Activated CD4-positive, alpha-beta T cell treated with anti-CD3 and anti-CD28 coated beads, Interleukin-2, amount 10 ng/mL, durations not matched to agents 7 days and 5 days (primary cell): Measurements from ENCODE around the gene SCGB1D1. TPM values are rescaled to one million over a fixed set of nuclear protein-coding genes. Genes with fewer than 3 reads are reported as not detected.
A peak's percentile ranks its signal among the peaks of the same experiment; 100 is the strongest.

Experiments
- CTCF ChIA-PET: fragments of 350-600 bp; sonication (Branson Sonifier 250); formaldehyde crosslinking; loops from one replicate; lab custom pipeline; 2021; ENCODE audit warnings: antibody characterized with exemption; lab: Charles Lee
- POLR2A ChIA-PET: fragments of 350-600 bp; sonication (Branson Sonifier 250); formaldehyde crosslinking; loops from one replicate; lab custom pipeline; 2021; ENCODE audit warnings: antibody characterized with exemption; lab: Charles Lee
- DNase-seq: peaks from one replicate; pipeline ENCODE4 v3.0.0-alpha.2; 2020
- H3K27ac Mint-ChIP-seq: one replicate; pipeline ENCODE4 v1.8.0; 2021; ENCODE audit warnings: mild to moderate bottlenecking, moderate library complexity, mixed read lengths
- H3K27me3 Mint-ChIP-seq: one replicate; pipeline ENCODE4 v1.8.0; 2021; ENCODE audit warnings: mixed read lengths
- H3K36me3 Mint-ChIP-seq: one replicate; pipeline ENCODE4 v1.8.0; 2021; ENCODE audit warnings: low read depth, mixed read lengths
- H3K4me1 Mint-ChIP-seq: one replicate; pipeline ENCODE4 v1.8.0; 2021; ENCODE audit warnings: mixed read lengths
- H3K4me3 Mint-ChIP-seq: one replicate; pipeline ENCODE4 v1.8.0; 2021; ENCODE audit warnings: mild to moderate bottlenecking, moderate library complexity, mixed read lengths
- H3K9me3 Mint-ChIP-seq: one replicate; pipeline ENCODE4 v1.8.0; 2021; ENCODE audit warnings: mixed read lengths
- total RNA-seq, 2 experiments: library from RNA; stranded (reverse); gene quantifications; one replicate each; pipeline ENCODE4 v1.2.3, GENCODE V29; 2021

The SCGB1D1 gene
- total RNA-seq: not detected

DNA sequence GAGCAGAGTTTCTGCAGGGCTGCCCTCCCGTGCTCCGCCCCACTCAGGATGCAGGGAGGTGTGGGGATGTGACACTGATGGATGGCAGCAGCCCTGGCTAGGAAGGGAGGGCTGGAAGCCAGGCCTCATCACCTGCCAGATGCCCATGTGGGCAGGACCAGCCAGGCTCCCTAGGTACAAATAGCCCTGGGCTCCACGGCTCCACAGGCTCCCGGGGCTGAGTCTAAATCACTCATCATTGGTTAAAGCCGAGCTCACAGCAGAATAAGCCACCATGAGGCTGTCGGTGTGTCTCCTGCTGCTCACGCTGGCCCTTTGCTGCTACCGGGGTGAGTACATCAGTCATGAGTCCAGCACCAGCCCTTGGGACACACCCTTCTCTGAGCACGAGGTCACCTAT is at the start of gene SCGB1D1:
SCGB1D1 (plus strand) TSS at position 206 of the 400 bp plus-strand sequence; CDS start at position 275, 69 bp downstream.
- Mint-ChIP-seq H3K4me1 (no peaks in the 10 kb centered on the region), H3K9me3 (no peaks in the 10 kb centered on the region), H3K27me3 (peaks cover 21% of the 10 kb centered on the region), H3K36me3 (no peaks in the 10 kb centered on the region), H3K4me3 (no peak within 1 kb of the TSS), H3K27ac (no peak within 1 kb of the TSS)
- ChIA-PET POLR2A (no interaction called here), CTCF (interaction anchor here (1.1 kb wide), 1 partner anchor 9 kb away, joined by 3 read pairs; no protein-coding TSS in a partner anchor)
- DNase-seq: no peak

DNA sequence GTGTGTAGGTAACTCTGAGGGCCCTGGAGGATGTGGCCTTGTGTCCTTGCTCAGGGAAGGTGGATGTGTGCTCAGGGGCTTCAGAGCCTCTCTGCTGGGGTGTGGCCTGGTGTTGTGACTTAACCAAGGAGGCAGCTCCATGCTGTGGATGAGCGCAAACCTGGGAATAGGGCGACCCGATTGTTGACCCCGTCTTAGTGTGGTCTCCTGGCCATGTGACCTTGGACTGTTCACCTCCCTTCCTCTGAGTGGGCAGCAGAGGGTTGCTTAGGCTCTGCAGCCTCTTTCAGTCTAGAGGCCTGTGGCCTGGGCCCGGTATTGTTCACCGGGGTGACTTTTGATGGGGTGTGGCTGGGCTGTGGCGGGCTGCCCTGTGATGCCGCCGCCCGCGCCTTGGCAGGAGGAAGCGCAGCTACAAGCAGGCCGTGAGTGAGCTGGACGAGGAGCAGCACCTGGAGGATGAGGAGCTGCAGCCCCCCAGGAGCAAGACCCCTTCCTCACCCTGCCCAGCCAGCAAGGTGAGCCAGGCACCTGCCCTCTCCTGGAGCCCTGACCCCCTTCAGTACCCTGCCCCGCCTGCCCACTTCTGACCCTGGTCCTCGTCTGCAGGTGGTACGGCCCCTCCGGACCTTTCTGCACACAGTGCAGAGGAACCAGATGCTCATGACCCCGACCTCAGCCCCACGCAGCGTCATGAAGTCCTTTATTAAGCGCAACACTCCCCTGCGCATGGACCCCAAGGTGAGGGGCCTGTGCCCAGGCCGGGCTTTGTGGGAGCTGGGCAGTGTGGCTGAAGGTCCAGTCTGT is 49.5 kb upstream of the SCGB1D1 start:
- peak overlapping the region; percentile 19 for H3K27ac Mint-ChIP-seq
- peaks cover 49% of the 10 kb centered on the region for H3K36me3 Mint-ChIP-seq
- no peak for DNase-seq
- no peak overlapping the region for H3K4me3 Mint-ChIP-seq
- H3K27me3 Mint-ChIP-seq: no peaks in the 10 kb centered on the region
- no peaks in the 10 kb centered on the region for H3K9me3 Mint-ChIP-seq
- POLR2A ChIA-PET: no interaction called here
- no peaks in the 10 kb centered on the region for H3K4me1 Mint-ChIP-seq
- CTCF ChIA-PET: interaction anchor here (0.6 to 1.0 kb wide), 2 partner anchors 8 to 9 kb away, joined by 3 read pairs; no protein-coding TSS in a partner anchor

GRCh38 chr11:62141111-62142042 is 48.6 kb upstream of the SCGB1D1 start:
- POLR2A ChIA-PET: no interaction called here
- CTCF ChIA-PET: interaction anchor here (1.2 kb wide), 1 partner anchor 29 kb away, joined by 5 read pairs; no protein-coding TSS in a partner anchor
- Mint-ChIP-seq H3K36me3 (peaks cover 51% of the 10 kb centered on the region), H3K4me1 (no peaks in the 10 kb centered on the region), H3K9me3 (no peaks in the 10 kb centered on the region), H3K27me3 (no peaks in the 10 kb centered on the region), H3K27ac (no peak overlapping the region), H3K4me3 (no peak overlapping the region)
- DNase-seq: no peak

- H3K4me1 Mint-ChIP-seq: no peaks in the 10 kb centered on the region
- no peak overlapping the region for H3K27ac Mint-ChIP-seq
- H3K9me3 Mint-ChIP-seq: no peaks in the 10 kb centered on the region
- POLR2A ChIA-PET: no interaction called here
- CTCF ChIA-PET: interaction anchor here (1.2 kb wide), 1 partner anchor 30 kb away, joined by 5 read pairs; no protein-coding TSS in a partner anchor
- DNase-seq: no peak
- no peak overlapping the region for H3K4me3 Mint-ChIP-seq
- peaks cover 50% of the 10 kb centered on the region for H3K36me3 Mint-ChIP-seq
- no peaks in the 10 kb centered on the region for H3K27me3 Mint-ChIP-seq
Observed at GRCh38 chr11:62142043-62142375, 48.0 kb upstream of the SCGB1D1 start.

DNA sequence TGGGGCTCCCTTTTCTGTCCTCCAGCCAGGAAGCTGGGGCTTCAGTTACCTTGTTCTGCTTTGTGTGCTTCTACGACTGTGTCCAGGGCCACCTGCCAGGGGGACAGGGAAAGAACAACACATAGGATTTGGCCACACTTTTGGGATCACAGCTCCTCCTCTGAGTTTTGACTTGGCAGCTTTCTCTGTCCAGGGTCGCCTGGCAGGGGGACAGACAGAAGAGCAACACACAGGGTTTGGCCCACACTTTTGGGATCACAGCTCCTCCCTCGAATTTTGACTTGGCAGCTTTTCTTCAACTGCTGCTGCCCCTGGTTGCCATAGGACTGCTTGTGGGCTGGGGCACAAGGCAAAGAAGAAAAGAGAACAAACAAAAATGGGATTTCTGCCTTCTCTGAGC is 47.1 kb upstream of the SCGB1D1 start:
- Mint-ChIP-seq H3K36me3 (peaks cover 58% of the 10 kb centered on the region), H3K27me3 (no peaks in the 10 kb centered on the region), H3K4me1 (no peaks in the 10 kb centered on the region), H3K4me3 (no peak overlapping the region), H3K9me3 (no peaks in the 10 kb centered on the region), H3K27ac (no peak overlapping the region)
- POLR2A ChIA-PET: interaction anchor here (0.7 kb wide), 1 partner anchor 179 kb away, joined by 3 read pairs; no protein-coding TSS in a partner anchor
- CTCF ChIA-PET: interaction anchor here (1.1 to 1.4 kb wide), 2 partner anchors 10 to 11 kb away, joined by 3 read pairs; no protein-coding TSS in a partner anchor
- DNase-seq: no peak

GRCh38 chr11:62143727-62144126 is 46.3 kb upstream of the SCGB1D1 start:
- H3K4me1 Mint-ChIP-seq: no peaks in the 10 kb centered on the region
- no peak overlapping the region for H3K27ac Mint-ChIP-seq
- H3K9me3 Mint-ChIP-seq: no peaks in the 10 kb centered on the region
- DNase-seq: no peak
- ChIA-PET POLR2A (interaction anchor here (0.7 kb wide), 1 partner anchor 178 kb away, joined by 3 read pairs; no protein-coding TSS in a partner anchor), CTCF (interaction anchor here (0.6 to 1.4 kb wide), 3 partner anchors 9 to 1569 kb away, joined by 3 read pairs; no protein-coding TSS in a partner anchor)
- no peak overlapping the region for H3K4me3 Mint-ChIP-seq
- no peaks in the 10 kb centered on the region for H3K27me3 Mint-ChIP-seq
- H3K36me3 Mint-ChIP-seq: peaks cover 58% of the 10 kb centered on the region

GRCh38 chr11:62144641-62145255 is 45.3 kb upstream of the SCGB1D1 start:
- Mint-ChIP-seq H3K4me1 (no peaks in the 10 kb centered on the region), H3K27ac (no peak overlapping the region), H3K27me3 (no peaks in the 10 kb centered on the region), H3K4me3 (no peak overlapping the region), H3K9me3 (no peaks in the 10 kb centered on the region), H3K36me3 (peaks cover 67% of the 10 kb centered on the region)
- ChIA-PET CTCF (interaction anchor here (0.6 kb wide), 1 partner anchor 1568 kb away, joined by 3 read pairs; no protein-coding TSS in a partner anchor), POLR2A (no interaction called here)
- no peak for DNase-seq

DNA sequence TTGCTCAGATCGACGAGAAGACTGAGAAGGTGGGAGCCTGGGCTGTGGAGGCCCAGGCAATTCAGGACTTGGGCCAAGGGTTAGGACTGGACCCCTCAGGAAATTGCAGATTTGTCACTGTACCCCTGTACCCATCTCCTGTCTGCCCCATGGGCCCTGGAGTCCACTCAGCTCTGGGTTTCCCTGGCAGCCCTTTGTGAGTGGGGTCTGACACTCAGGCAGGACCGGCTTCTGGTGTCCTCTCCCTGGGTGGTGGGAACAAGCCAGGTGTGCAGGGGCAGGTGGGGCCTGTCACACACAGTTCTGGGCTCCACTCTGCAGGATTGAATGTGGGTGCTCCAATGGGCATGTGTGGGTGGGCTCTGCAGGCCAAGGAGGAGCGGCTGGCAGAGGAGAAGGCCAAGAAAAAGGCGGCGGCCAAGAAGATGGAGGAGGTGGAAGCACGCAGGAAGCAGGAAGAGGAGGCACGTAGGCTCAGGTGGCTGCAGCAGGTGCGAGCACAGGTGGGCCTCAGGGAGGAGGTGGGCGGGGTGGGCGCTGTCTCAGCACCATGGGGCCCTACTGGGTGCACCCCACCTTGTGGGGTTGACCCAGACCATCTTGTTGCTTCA is 44.6 kb upstream of the SCGB1D1 start:
- peak overlapping the region; percentile 31 for H3K27ac Mint-ChIP-seq
- no peak for DNase-seq
- H3K4me1 Mint-ChIP-seq: no peaks in the 10 kb centered on the region
- peaks cover 65% of the 10 kb centered on the region for H3K36me3 Mint-ChIP-seq
- ChIA-PET POLR2A (no interaction called here), CTCF (no interaction called here)
- no peaks in the 10 kb centered on the region for H3K9me3 Mint-ChIP-seq
- H3K4me3 Mint-ChIP-seq: no peak overlapping the region
- H3K27me3 Mint-ChIP-seq: no peaks in the 10 kb centered on the region

DNA sequence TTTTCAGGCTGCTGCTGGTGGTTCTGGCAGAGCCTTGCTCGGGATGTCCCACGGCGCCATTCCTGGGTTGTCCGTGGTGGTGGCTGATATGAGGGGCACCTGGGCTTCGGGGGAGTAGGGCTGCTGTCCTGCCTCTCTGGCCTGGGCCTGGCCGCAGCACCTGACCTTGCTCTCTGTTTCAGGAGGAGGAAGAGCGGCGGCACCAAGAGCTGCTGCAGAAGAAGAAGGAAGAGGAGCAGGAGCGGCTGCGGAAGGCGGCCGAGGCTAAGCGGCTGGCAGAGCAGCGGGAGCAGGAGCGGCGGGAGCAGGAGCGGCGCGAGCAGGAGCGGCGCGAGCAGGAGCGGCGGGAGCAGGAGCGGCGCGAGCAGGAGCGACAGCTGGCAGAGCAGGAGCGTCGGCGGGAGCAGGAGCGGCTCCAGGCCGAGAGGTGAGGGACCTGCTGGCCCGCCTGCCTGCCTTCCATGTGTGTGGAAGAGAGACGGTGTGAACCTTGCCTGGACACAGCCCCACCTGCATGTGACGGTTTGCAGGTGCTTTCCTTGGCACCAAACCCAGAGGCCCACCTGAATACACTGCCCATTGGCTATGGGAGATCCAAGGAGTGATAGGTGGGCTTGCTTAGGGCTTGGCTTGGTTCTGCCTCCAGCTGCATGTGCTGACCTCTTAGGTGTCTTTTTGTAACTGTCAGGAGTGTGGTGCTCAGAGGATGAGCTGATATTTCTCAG is 43.4 kb upstream of the SCGB1D1 start:
- no peak overlapping the region for H3K27ac Mint-ChIP-seq

GRCh38 chr11:62147545-62147944 is 42.5 kb upstream of the SCGB1D1 start:
- Mint-ChIP-seq H3K27ac (no peak overlapping the region), H3K4me3 (no peak overlapping the region), H3K4me1 (no peaks in the 10 kb centered on the region), H3K36me3 (peaks cover 70% of the 10 kb centered on the region), H3K27me3 (no peaks in the 10 kb centered on the region), H3K9me3 (no peaks in the 10 kb centered on the region)
- DNase-seq: no peak
- CTCF ChIA-PET: no interaction called here
- POLR2A ChIA-PET: no interaction called here

More for the DNA sequence above, 43.4 kb upstream of the SCGB1D1 start:
- Mint-ChIP-seq H3K36me3 (peaks cover 67% of the 10 kb centered on the region), H3K4me1 (no peaks in the 10 kb centered on the region), H3K9me3 (no peaks in the 10 kb centered on the region), H3K27me3 (no peaks in the 10 kb centered on the region), H3K4me3 (no peak overlapping the region)
- ChIA-PET CTCF (no interaction called here), POLR2A (no interaction called here)
- no peak for DNase-seq

GRCh38 chr11:62148271-62148980 is 41.6 kb upstream of the SCGB1D1 start:
- no peaks in the 10 kb centered on the region for H3K9me3 Mint-ChIP-seq
- H3K36me3 Mint-ChIP-seq: peaks cover 70% of the 10 kb centered on the region
- no peak for DNase-seq
- POLR2A ChIA-PET: no interaction called here
- H3K4me3 Mint-ChIP-seq: no peak overlapping the region
- CTCF ChIA-PET: no interaction called here
- H3K4me1 Mint-ChIP-seq: no peaks in the 10 kb centered on the region
- no peak overlapping the region for H3K27ac Mint-ChIP-seq
- no peaks in the 10 kb centered on the region for H3K27me3 Mint-ChIP-seq
